Heart left ventricle (tissue), 16 donors: Measurements from ENCODE around the gene ROGDI. TPM values are rescaled to one million over a fixed set of nuclear protein-coding genes. Genes with fewer than 3 reads are reported as not detected.
A peak's percentile ranks its signal among the peaks of the same experiment; 100 is the strongest.

Experiments
- ATAC-seq, 4 donors: fragments of 200-7000 bp; cut with Tn5 transposase; one replicate each; pipeline ENCODE4 v1.9.1; 2020 to 2022; ENCODE audit warnings: moderate library complexity in 4 of 4, mild to moderate bottlenecking in 3 of 4, moderate number of reproducible peaks in 1 of 4
- DNase-seq, 5 donors: peaks; one replicate each; pipeline ENCODE4 v3.0.0-alpha.2; 2020
- H3K27ac ChIP-seq, 12 donors: fragments of 200-600 bp; sonication (generic) in 4 of 12; one replicate each; pipeline versions ENCODE4 v1.5.0 to v1.8.0; 2016 to 2022; ENCODE audit warnings: mild to moderate bottlenecking in 2 of 12
- H3K27me3 ChIP-seq, 9 donors: fragments of 200-600 bp; sonication (generic) in 2 of 9; one replicate each; pipeline versions ENCODE4 v1.5.1 to v1.8.0; 2016 to 2022; ENCODE audit warnings: mild to moderate bottlenecking in 3 of 9
- H3K36me3 ChIP-seq, 9 donors: fragments of 200-600 bp; sonication (generic) in 2 of 9; one replicate each; pipeline versions ENCODE4 v1.5.0 to v1.8.0; 2018 to 2022; ENCODE audit warnings: mild to moderate bottlenecking in 2 of 9
- H3K4me1 ChIP-seq, 12 donors: fragments of 200-600 bp; sonication (generic) in 4 of 12; one replicate each; pipeline versions ENCODE4 v1.5.0 to v1.8.0; 2016 to 2022; ENCODE audit warnings: mild to moderate bottlenecking in 3 of 12
- H3K4me3 ChIP-seq, 12 donors: fragments of 200-600 bp; sonication (generic) in 4 of 12; one replicate each; pipeline versions ENCODE4 v1.5.0 to v1.8.0; 2017 to 2022; ENCODE audit warnings: mild to moderate bottlenecking in 9 of 12, moderate library complexity in 4 of 12
- H3K9me3 ChIP-seq, 12 donors: fragments of 200-600 bp; sonication (generic) in 4 of 12; one replicate each; pipeline versions ENCODE4 v1.5.0 to v1.8.0; 2016 to 2022; ENCODE audit warnings: mild to moderate bottlenecking in 1 of 12
- CTCF ChIP-seq, 12 donors: fragments of 200-600 bp; sonication (generic) in 4 of 12; IDR thresholded peaks; one replicate each; pipeline versions ENCODE4 v1.5.0 to v1.8.0; 2018 to 2022; ENCODE audit warnings: antibody characterized with exemption in 12 of 12, mild to moderate bottlenecking in 5 of 12
- POLR2A ChIP-seq, 2 donors: fragments of 450-650 bp; IDR thresholded peaks; one replicate each; pipeline ENCODE4 v1.6.1; 2017; ENCODE audit warnings: antibody characterized with exemption in 2 of 2, mild to moderate bottlenecking in 2 of 2, moderate library complexity in 2 of 2
- WGBS, 4 donors: extraction: QIAGEN DNeasy Blood & Tissue Kit in 2 of 4; methylation state at CpG; one replicate each; pipeline versions ENCODE4 v1.1.5 to v1.1.7; 2013 to 2018; 5-methylcytosine and 5-hydroxymethylcytosine counted together
- intact Hi-C, 10 donors: fragments of 100-400 bp; cut with DNase I; formaldehyde crosslinking; loops; one replicate each; pipeline versions ENCODE4 v1.11.1 to v1.14.2; 2022
- polyA plus RNA-seq, 2 donors: library from polyadenylated mRNA; stranded (reverse); fragments of 200-250 nt; gene quantifications; one replicate each; pipeline ENCODE4 v1.2.3, GENCODE V29; 2013
- total RNA-seq, 9 donors: library from RNA; depleted of rRNA in 2 of 9; stranded (reverse); fragments of >200 nt in 2 of 9; fragmentation: NEBNext Ultra II Directional in 3 of 9; extraction: Animal tissue kit (Norgen Biotek cat#: 25700) in 3 of 9; gene quantifications; one replicate each; pipeline versions ENCODE4 v1.1.0 to v1.2.4, GENCODE V29; 2016 to 2023
- donor health status: ischemic (EF 13 %, LVEDD 7.1; RV severe dilation, severe dysfunction).
- donor health status: healthy with polysubstance abuse.
- donor health status: DM: no; HTN: yes; CAD: no.
- donor health status: DM: no; HTN: no; CAD: no.
- donor health status: ischemic (EF 25% LVEDD 6.9; RV normal size, moderate dysfunction).
- donor health status: ischemic (EF 25% LVEDD 5.7; RV mildly dilated, moderate dysfunction).
- donor health status: healthy.
- donor health status: DM: yes; HTN: yes; CAD: no.
- donor health status: ischemic (EF 35%, LVEDD 5.7; RV mildly dilated, moderate dysfunction).
- donor health status: nonischemic (EF 11% LVEDD 7.7; RV severe dilation, severe dysfunction).
- donor health status: DM: yes; HTN: yes; CAD: no.
- donor health status: PGD.
- donor health status: ischemic (EF 29% LVEDD 5.4; RV normal size, mild dysfunction).
- donor health status: nonischemic (EF 23%, LVEDD 6.1; RV moderate dilation, normal function).

ROGDI gene
- total and polyA plus RNA-seq, 11 donors, result 43.4 to 167 (median 95.0) TPM

- H3K27me3 ChIP-seq, result no peaks in the 10 kb centered on the region
- H3K9me3 ChIP-seq, result no peaks in the 10 kb centered on the region
- peak overlapping the region; percentile 68 to 96 (median 86) for H3K4me3 ChIP-seq
- WGBS, 4 donors, result 0% methylated on average over 15 to 59 of the region's 59 CpGs
- peaks cover 0 to 54% (median 44%) of the 10 kb centered on the region in 9 donors for H3K36me3 ChIP-seq
- peak overlapping the region; percentile 47 to 96 (median 90) for H3K27ac ChIP-seq
- intact Hi-C loops, result loop anchor here in 7 of 10 donors (1.0 to 10.0 kb wide), 8 partner anchors 34 to 155 kb away; partner anchors contain the start of genes SEC14L5 (in 4 of the 7), GLYR1 (in 3 of the 7), UBN1 (in 3 of the 7) and ZNF500 (in 2 of the 7)
- TF ChIP-seq CTCF (IDR thresholded peaks at IDR 0.05) (peak in 8 of 12 donors; percentile 5 to 53 (median 32)), POLR2A (IDR thresholded peaks at IDR 0.05) (peak in 1 of 2 donors; percentile 53)
- DNase-seq (peak; percentile 94 to 96 (median 95)), ATAC-seq (peak; percentile 89 to 94 (median 92))
- peaks cover 0 to 50% (median 25%) of the 10 kb centered on the region in 12 donors for H3K4me1 ChIP-seq
Measured at GRCh38 chr16:4802659-4803287, 340 bp upstream of the ROGDI start.

GRCh38 chr16:4801051-4801961 lies 1.1 kb downstream of the ROGDI start:
- 51 to 62% (median 56%) methylated on average over 21 to 29 of the region's 29 CpGs for WGBS, 4 donors
- H3K4me1 ChIP-seq, result peaks cover 0 to 50% (median 25%) of the 10 kb centered on the region in 12 donors
- H3K27me3 ChIP-seq, result no peaks in the 10 kb centered on the region
- DNase-seq (peak in 2 of 5 donors; percentile 19 to 24), ATAC-seq (no peak)
- peak overlapping the region; percentile 18 to 96 (median 90) for H3K27ac ChIP-seq
- peaks cover 0 to 54% (median 41%) of the 10 kb centered on the region in 9 donors for H3K36me3 ChIP-seq
- peak overlapping the region; percentile 68 to 96 (median 86) for H3K4me3 ChIP-seq
- TF ChIP-seq CTCF (IDR thresholded peaks at IDR 0.05), result no peak
- TF ChIP-seq POLR2A (IDR thresholded peaks at IDR 0.05), result no peak
- intact Hi-C loops, result loop anchor here in 6 of 10 donors (1.0 to 10.0 kb wide), 7 partner anchors 31 to 156 kb away; partner anchors contain the start of genes SEC14L5 (in 4 of the 6), GLYR1 (in 3 of the 6), UBN1 (in 3 of the 6) and ZNF500 (in 2 of the 6)
- no peaks in the 10 kb centered on the region for H3K9me3 ChIP-seq

- 62 to 80% (median 65%) methylated on average over 8 to 17 of the region's 17 CpGs for WGBS, 4 donors
- no peaks in the 10 kb centered on the region for H3K9me3 ChIP-seq
- TF ChIP-seq CTCF (IDR thresholded peaks at IDR 0.05) (no peak), POLR2A (IDR thresholded peaks at IDR 0.05) (no peak)
- intact Hi-C loops, result loop anchor here in 6 of 10 donors (1.0 to 10.0 kb wide), 7 partner anchors 30 to 157 kb away; partner anchors contain the start of genes SEC14L5 (in 4 of the 6), GLYR1 (in 3 of the 6), UBN1 (in 3 of the 6) and ZNF500 (in 2 of the 6)
- peak overlapping the region in 10 of 12 donors; percentile 12 to 93 (median 50) for H3K27ac ChIP-seq
- ATAC-seq, result peak in 2 of 4 donors; percentile 13 to 30
- peaks cover 0 to 50% (median 24%) of the 10 kb centered on the region in 12 donors for H3K4me1 ChIP-seq
- peak; percentile 64 to 81 (median 69) for DNase-seq
- peaks cover 0 to 47% (median 34%) of the 10 kb centered on the region in 9 donors for H3K36me3 ChIP-seq
- no peaks in the 10 kb centered on the region for H3K27me3 ChIP-seq
- peak overlapping the region in 4 of 12 donors; percentile 78 to 95 (median 90) for H3K4me3 ChIP-seq
Measured at GRCh38 chr16:4800290-4801041, 2.0 kb downstream of the ROGDI start.
